NCI-H2029 treated with DMSO at 0.1 percent for 48 hours (cell line): ENCODE results near the gene SCNN1A.

ENCODE experiments used
- DNase-seq: peaks from one replicate; lab custom pipeline; 2025; lab: John Stamatoyannopoulos, UW

The SCNN1A gene

DNA sequence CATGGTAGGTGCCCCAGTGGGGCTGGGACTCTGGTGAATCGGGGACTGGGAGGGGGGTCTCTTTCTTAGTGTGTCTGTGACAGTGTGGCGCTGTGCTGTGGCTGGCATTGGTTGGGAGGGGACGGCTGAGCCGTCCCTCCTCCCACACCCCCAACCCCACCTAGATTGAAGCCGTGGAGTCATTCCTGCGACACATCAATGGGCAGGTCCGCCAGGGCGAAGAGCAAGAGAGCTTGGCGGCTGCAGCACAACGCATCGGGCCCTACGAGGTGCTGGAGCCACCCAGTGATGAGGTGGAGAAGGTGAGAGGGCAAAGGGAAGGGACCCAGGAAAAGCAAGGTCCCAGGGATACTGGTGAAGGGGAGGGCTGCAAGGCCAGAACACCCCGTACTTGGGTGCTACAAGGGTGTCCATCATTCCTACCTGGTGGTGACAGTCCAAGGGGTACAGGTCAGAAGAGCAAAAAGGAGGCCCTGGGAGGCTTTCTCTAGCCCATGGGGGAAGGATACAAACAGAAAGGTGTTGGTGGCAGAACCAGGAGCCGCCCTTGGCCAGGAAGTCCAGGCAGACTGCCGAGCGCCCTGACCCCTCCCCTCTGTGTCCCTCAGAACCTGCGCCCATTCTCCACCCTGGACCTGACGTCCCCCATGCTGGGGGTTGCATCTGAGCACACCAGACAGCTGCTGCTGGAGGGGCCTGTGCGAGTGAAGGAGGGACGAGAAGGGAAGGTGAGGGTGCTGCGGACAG is 57.5 kb downstream of the SCNN1A start:
- DNase-seq: no peak

DNA sequence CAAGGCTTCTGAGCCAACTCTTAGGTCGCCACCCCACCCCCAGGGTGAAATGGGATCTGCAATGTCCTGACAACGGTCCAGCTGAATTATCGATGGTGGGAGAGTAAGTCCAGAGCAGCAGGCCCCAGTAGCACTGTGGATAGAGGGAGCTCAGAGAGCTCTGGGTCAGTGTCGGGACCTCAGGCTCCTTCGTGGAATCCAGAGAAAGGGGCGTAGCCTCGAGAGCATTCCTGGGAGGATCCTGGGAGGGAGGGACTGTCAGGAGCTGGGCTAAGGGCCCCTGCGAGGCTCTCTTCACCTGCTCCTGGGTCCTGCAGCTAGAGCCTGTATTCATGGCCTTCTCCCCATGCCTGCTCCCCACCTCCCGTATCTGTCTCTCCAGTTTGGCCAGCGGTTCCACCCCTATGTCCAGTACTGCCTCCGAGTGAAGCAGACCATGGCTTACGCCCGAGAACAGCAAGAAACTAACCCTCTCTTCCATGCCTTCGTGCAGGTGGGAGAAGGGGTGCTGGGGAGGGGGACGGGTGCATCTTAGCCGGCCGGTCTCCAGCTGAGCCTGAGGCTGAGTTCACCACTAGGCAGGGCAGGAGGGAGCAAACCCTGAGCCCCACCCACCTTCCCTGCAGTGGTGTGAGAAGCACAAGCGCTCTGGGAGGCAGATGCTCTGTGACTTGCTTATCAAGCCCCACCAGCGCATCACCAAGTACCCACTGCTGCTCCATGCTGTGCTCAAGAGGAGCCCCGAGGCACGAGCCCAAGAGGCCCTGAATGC is 58.3 kb downstream of the SCNN1A start:
- DNase-seq: no peak

DNA sequence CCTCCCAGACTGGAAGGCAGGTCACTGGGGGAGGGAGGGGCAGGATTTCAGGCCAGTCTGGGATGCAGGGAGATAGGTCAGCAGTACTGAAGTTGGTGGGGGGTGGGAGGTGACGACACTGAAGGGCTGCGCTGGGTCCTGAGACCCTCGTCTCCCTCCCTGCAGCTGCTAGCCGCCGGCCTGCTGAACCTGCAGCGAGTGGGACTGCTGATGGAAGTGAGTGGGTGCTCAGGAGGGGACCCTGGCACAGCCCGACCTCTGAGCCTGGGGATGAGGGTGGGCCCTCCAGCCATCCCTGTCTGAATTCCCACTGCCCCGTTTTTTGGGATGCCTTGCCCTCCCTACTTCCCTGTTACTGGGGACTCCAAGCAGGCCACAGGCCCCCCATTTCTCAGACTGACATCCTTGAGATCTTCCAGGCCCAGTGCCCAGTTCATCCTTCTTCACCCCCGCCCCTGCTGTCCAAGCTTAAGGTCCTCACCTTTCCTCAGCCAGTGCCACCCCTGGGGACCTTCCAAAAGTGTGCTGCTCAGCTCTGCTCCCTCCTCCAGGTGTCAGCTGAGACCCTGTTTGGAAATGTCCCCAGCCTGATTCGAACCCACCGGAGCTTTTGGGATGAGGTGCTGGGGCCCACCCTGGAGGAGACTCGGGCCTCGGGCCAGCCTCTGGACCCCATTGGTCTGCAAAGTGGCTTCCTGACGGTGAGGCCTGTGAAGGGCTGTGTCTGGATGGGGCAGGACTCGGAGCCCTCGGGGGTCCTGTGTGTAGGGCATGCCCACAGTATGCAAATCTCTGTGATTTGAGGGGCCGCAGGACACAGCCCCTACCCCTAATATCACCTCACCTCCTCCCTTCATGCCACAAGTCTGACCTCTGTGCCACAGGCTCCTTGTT is 59.4 kb downstream of the SCNN1A start:
- no peak for DNase-seq

DNA sequence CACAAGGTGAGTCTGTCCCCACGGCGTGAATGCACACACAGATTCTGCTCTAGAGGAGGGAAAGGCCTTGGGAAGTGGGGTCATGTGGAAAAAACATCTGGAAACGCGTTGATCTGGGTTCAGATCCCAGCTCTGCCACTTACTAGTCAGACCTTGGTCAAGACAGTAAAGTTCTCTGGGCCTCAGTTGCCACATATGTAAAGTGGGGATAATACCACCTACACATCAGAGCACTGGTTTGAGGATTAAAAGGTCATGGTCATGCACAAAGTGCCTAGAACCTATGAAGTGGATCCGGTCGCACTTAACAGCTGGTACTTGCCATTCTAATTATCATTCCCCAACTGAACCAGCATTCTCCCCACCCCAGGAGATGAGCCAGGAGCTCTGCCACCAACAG is 60.2 kb downstream of the SCNN1A start:
- no peak for DNase-seq

DNA sequence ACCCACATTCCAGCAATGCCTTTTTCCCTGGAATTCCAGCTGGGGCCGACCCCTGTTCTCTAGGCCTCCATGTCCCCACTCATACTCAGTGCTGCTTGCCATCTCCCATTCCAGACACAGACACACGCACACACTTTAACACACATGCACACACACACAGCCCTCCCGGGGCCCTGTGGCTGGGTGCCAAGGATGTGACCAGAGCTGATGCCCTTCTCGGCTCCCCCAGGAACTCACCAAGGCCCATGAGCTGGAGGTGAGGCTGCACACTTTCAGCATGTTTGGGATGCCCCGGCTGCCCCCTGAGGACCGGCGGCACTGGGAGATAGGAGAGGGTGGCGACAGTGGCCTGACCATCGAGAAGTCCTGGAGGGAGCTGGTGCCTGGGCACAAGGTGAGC is 60.6 kb downstream of the SCNN1A start:
- no peak for DNase-seq

DNA sequence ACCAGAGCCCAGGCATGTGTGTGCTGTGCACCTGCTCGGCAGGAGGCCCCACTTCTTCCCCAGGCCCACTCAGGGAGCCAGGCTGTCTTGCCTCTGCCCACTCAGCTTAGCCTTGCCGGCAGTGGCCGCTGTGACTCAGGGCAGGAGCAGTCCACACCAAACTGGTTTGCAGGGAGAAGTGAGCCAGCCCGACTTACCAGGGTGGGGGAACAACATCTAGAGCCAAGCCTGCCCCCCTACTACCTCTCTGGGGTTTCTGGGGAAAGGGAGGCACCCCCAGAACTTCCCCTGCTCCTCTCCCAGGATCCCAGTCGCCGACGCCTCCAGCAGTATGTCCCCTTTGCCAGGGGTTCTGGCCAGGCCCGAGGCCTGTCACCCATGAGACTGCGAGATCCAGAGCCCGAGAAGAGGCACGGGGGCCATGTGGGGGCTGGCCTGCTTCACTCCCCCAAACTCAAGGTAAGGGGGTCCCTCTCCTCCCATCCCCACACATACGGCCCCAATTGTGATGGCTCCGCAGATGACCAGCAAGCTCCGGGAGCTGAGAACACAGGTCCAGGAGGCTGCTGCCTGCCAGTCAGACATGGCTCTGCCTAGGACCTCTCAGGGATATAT is 61.9 kb downstream of the SCNN1A start:
- no peak for DNase-seq

DNA sequence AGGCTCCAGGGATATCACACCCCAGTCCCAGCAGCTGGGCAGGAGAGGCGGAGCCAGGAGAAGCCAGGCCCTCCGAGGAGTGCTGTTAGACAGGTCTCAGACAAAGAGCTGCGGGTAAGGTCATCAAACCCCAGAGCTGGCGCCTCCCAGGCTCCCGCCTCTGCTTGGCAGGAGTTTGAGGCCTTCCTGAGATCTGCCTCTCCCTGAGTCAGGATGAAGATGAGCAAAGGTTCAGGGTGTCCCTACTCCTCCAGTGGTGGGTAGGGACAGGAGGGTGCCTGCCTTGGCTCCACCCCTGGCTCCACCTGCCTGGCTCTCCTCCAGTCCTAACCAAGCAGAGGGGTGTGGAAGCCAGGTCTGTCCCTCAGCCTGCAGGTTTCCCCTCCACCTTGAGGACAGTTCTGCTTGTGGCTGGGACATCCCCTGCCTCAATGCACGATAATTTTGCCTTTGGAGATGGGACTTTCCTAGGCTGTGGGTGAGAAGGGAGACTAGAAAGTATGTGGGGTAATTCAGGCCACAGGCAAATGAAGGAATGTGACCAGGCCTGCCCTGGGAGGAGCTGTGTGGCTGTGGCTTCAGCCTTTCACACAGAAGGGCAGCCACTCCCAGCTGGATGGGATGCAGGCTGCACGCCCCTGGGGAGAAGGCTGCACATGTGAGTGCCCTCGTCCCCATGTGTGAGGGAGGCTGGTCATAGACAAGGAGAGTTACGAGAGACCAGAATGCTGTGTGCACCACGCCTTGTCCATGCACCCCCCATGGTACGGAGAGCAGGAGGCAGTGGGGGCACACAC is 62.6 kb downstream of the SCNN1A start:
- DNase-seq: peak; percentile 24

DNA sequence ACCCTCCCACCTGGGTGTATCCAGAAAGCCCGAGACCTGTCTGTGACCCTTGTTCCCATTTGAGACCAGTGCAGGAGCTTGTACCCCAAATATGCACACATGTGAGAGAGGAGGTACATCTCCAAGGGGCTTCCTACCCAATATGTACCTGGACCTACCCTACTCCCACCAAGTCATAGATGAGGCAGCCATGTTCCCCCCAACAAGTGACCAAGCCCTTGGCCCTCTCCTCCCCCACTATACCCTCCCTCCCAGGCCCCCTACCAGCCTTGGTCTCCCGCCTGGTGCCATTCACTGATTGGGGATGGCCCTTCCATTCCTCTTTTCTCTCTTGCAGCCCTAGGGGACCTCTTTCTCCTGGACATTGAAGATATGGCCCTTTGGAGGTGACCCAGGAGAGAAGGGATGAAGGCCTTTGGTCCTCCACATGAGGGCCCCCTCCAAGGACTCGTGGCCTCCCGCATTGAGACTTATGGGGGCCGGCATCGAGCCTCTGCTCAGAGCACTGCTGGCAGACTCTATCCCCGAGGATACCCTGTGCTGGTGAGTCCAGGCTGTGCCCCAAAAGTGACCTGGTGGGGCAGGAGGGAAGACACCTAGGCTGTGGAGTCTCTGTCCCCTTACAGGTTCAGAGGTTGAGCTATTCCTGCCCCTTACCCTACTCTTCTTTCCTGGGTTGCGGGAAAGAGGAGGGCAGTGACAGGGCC is 63.4 kb downstream of the SCNN1A start:
- no peak for DNase-seq

DNA sequence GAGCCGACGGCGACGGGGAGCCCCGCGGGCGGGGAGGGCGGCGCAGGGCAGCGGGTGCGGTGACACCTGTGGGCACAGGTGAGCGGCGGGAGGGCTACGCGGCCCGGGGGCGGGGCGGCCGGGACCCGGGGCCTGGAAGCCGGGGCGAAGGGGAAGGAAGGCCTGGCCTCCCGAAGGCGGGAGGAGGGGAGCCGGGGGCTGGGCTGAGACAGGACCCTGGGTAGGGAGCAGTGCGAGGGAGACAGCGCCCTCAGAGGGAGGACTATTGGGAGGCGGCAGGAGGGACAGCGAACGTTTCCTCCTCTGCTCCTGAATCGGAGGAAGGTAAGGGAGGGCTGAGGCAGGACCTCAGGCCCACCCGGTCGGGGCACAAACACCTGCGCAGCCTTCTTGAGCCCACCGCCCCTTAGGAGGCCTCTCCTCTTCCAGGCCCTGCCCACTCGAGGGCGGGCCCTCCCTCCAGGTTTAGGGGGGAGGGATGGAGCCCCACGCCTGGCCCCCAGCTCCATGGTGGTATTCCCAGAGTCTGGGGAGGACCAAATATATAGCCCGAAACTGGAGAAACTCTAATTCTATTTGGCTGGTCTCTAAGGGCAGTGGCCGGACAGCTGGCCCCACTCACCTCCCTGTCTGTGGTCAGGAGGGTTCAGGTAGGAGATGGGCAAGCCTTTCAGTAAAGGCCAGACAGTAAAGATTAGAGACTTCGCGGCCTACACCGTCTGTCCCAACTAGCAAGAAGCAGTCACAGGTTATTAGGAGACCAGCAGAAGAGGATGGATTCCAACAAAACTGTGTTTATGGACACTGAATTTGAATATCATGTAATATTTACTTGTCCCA is 64.4 kb downstream of the SCNN1A start:
- DNase-seq: no peak

DNA sequence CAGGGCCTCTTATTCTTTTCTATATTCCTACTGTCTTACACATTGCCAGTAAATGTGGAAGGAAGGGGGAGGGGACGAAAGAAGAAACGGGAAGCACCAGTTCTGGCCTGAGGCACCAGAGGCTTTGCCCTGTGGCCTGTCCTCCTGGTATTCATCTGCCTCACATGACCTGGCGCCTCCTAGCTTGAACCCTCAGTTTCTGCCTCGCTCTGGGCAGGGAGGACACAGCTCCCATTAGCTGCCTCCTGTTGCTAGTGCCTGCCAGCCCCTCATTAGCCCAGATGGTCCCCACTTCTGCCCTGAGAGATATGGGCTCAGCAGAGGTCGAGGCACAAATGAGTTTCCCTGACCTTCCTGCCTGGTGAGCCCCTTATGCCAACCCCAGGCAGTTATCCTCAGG is 67.8 kb downstream of the SCNN1A start:
- no peak for DNase-seq

DNA sequence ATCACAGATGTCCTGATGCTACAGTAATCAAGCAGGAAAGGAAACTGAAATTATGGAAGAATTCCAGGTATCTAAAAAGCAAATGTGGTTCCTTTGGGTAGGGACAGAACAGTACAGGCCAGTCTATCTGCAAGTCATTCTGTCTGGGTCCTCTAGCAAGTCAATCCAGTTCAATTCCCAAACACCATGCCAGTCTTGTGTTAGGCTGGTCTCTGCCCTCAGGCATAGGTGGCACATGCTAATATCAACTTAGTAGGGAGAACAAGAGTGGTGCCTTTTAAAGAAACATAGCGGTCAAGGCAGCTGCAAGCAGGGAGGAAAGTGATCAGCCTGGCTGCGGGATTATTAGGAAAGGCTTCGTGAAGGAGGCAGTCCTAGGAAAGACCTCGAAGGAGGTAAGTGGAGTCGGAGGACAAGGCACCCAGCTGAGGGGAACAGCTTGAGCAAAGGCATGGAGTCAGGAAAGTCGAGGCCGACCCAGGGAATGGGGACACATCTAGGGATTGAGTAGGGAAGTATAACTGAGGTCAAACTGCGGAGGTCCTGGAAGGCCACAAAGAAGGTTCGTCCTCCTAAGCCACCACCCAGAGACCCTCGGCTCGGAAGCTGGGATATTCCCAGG is 68.7 kb downstream of the SCNN1A start:
- DNase-seq: no peak

DNA sequence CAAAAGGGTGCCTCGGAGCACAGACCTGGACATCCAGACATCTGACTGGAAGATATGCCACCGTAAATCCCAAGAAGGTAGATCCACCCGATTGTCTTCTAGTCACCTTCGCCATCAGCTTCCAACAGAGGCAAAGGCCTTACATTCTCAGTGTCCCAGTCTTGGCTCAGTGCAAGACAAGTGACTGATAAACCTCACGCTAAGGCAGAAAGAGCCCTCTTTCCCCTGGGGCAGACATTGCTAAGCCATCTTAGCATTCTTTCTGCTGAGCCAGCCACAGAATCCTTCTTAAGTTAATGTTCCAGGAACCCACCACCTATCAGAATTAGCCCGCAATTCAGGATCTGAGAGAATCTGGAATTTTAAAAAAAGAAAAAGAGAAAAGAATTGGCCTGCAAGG is 69.2 kb downstream of the SCNN1A start:
- no peak for DNase-seq

DNA sequence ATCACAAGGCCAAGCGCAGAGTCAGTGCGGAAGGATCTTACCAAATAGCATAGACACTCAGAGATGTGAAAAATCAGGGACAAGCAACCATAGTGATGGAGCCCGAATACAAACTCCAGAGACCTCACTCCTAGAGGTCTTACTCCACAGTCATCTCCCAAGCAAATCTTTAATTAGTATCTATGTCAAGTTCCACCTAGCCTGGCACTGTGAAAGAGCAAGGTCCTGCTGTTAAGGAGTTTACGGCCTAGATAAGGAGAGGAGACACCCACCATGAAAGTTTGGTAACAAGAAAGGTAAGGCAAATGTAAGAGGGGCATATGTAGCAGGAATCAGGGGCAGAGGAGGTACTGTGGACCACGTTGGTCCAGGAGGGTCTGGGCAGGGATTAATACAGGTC is 72.3 kb downstream of the SCNN1A start:
- no peak for DNase-seq

DNA sequence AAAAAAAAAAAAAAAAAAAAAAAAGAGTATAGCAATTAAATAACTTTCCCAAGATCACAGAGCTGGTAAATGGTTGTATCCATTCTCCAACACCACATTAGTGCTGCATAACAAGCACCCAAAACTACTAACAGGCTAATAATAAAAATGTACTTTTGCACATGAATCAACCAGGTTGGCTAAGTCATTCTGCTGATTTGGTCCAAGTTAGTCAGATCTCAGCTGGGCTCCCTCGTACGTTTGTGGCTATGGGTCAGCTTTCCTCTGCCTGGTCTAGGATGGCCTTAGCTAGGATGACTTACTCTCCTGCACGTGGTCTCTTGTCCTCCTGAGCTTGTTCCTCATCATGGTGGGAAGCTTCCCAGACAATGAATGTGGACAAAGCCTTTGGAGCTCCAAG is 72.7 kb downstream of the SCNN1A start:
- no peak for DNase-seq

DNA sequence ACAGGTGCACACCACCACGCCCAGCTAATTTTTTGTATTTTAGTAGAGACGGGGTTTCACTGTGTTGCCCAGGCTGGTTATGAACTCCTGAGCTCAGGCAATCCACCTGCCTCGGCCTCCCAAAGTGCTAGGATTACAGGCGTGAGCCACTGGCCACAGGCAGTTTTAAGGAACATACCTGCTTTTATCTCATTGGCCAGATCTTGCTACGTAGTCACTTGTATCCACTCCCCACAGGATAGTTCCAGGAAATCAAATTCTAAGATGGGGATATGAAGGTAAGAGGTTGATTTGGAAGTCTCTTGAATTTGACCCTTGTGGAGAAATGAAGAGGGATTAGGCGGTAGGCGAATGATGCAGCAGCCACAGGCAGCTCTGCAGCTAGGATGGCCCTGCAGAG is 73.6 kb downstream of the SCNN1A start:
- no peak for DNase-seq

DNA sequence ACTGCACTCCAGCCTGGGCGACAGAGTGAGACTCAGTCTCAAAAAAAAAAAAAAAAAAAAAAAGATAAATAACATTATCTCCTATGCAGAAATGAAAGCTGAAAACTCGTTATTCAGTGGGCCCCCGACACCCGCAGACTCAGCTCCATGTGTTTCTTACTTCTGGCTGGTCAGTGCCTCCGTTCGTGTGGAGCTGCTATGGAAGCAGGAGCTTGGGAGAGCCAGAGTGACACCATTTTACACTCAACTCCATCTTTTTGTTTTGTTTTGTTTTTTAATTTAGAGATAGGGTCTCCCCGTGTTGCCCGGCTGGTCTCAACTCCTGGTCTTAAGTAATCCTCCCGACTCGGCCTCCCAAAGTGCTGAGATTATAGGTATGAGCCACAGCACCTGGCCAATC is 78.2 kb downstream of the SCNN1A start:
- DNase-seq: no peak
